GM12878 (cell line): Measurements from ENCODE around the gene RAP1B. TPM values are rescaled to one million over a fixed set of nuclear protein-coding genes. Genes with fewer than 3 reads are reported as not detected.

ENCODE experiments used
- BHLHE40 ChIP-seq, 2 experiments: fragments of 450-650 bp in 1 of 2; IDR thresholded peaks; 2 replicates each; pipeline ENCODE4 v1.6.1; 2011 to 2017; ENCODE audit warnings: low read depth in 2 of 2, borderline replicate concordance in 1 of 2, improper control_type of control experiment in 1 of 2, low read length in 1 of 2, mild to moderate bottlenecking in 1 of 2
- CBFB ChIP-seq: IDR thresholded peaks from 2 replicates; pipeline ENCODE4 v1.6.1; 2016; ENCODE audit warnings: antibody characterized with exemption, low read depth
- GABPA ChIP-seq: IDR thresholded peaks from 2 replicates; pipeline ENCODE4 v1.6.1; 2014; ENCODE audit warnings: antibody characterized with exemption, low read depth, mild to moderate bottlenecking, inconsistent platforms
- IKZF1 ChIP-seq: fragments of 450-650 bp; conservative IDR thresholded peaks from 2 replicates; pipeline ENCODE4 v1.6.1; 2017; ENCODE audit warnings: antibody characterized with exemption, mild to moderate bottlenecking
- IRF4 ChIP-seq: IDR thresholded peaks from 2 replicates; pipeline ENCODE4 v1.6.1; 2011; ENCODE audit warnings: low read depth, low read length
- KDM1A ChIP-seq: fragments of 200-600 bp; sonication (generic); IDR thresholded peaks from 2 replicates; pipeline ENCODE4 v1.6.1; 2016; ENCODE audit warnings: borderline replicate concordance
- LARP7 ChIP-seq: fragments of 450-650 bp; IDR thresholded peaks from 2 replicates; pipeline ENCODE4 v1.6.1; 2017; ENCODE audit warnings: mild to moderate bottlenecking
- MTA2 ChIP-seq: fragments of 450-650 bp; IDR thresholded peaks from 2 replicates; pipeline ENCODE4 v1.6.1; 2016; ENCODE audit warnings: low read depth, mild to moderate bottlenecking, moderate library complexity
- NFYA ChIP-seq: IDR thresholded peaks from 2 replicates; pipeline ENCODE4 v1.6.1; 2011; ENCODE audit warnings: low read depth, mild to moderate bottlenecking, low read length, improper control_type of control experiment, borderline replicate concordance
- RAD51 ChIP-seq: fragments of 450-650 bp; IDR thresholded peaks from 2 replicates; pipeline ENCODE4 v1.6.1; 2016; ENCODE audit warnings: moderate library complexity, mild to moderate bottlenecking, inconsistent platforms
- RCOR1 ChIP-seq: conservative IDR thresholded peaks from 2 replicates; pipeline ENCODE4 v1.6.1; 2012; ENCODE audit warnings: low read depth, low read length, improper control_type of control experiment
- SREBF2 ChIP-seq: IDR thresholded peaks from 2 replicates; pipeline ENCODE4 v1.6.1; 2012; ENCODE audit warnings: mild to moderate bottlenecking, low read length
- TCF3 ChIP-seq: IDR thresholded peaks from 2 replicates; pipeline ENCODE4 v1.6.1; 2012; ENCODE audit warnings: low read depth, mild to moderate bottlenecking, low read length, borderline replicate concordance; ENCODE audit not compliant: insufficient read depth
- YBX1 ChIP-seq: fragments of 450-650 bp; IDR thresholded peaks from 2 replicates; pipeline ENCODE4 v1.6.1; 2016; ENCODE audit warnings: antibody characterized with exemption
- polyA plus RNA-seq, 11 experiments: library from polyadenylated mRNA; depleted of rRNA in 4 of 11; unstranded in 6 of 11; stranded (reverse) in 5 of 11; fragments of >200 nt; fragmentation: Nextera tagmentation in 4 of 11; fragmentation: Illumina TruSeq in 1 of 11; extraction: Ambion mirVana in 4 of 11; extraction: Trizol in 1 of 11; gene quantifications; 1 replicate in 1 of 11; 2 replicates in 10 of 11; pipeline versions ENCODE4 v1.2.1 to v1.2.3, GENCODE V29; 2011 to 2016; ENCODE audit warnings: inconsistent platforms in 2 of 11, missing spikeins in 2 of 11, low read depth in 1 of 11
- total RNA-seq, 4 experiments: library from RNA; depleted of rRNA in 3 of 4; stranded (reverse); fragments of >200 nt in 3 of 4; fragmentation: Illumina TruSeq in 1 of 4; extraction: Trizol in 1 of 4; gene quantifications; 2 replicates each; pipeline versions ENCODE4 v1.2.1 to v1.2.3, GENCODE V29; 2013 to 2021
- TF ChIP-seq, protein P1 (sequence below): fragments of 450-650 bp; IDR thresholded peaks from 2 replicates; pipeline ENCODE4 v1.6.1; 2017; ENCODE audit warnings: mild to moderate bottlenecking, moderate library complexity
- TF ChIP-seq, protein P2 (sequence below): fragments of 450-650 bp; IDR thresholded peaks from 2 replicates; pipeline ENCODE4 v1.6.1; 2014; ENCODE audit warnings: mild to moderate bottlenecking
- TF ChIP-seq, protein P3 (sequence below): IDR thresholded peaks from 2 replicates; pipeline ENCODE4 v1.6.1; 2011; ENCODE audit warnings: low read depth, mild to moderate bottlenecking, low read length, moderate library complexity, borderline replicate concordance; ENCODE audit errors: extremely low read depth
- TF ChIP-seq, protein P4 (sequence below): fragments of 450-650 bp; IDR thresholded peaks from 2 replicates; pipeline ENCODE4 v1.6.1; 2018; ENCODE audit warnings: borderline replicate concordance, mild to moderate bottlenecking; ENCODE audit not compliant: partially characterized antibody
- TF ChIP-seq, protein P5 (sequence below): fragments of 450-650 bp; IDR thresholded peaks from 2 replicates; pipeline ENCODE4 v1.6.1; 2018; ENCODE audit warnings: mild to moderate bottlenecking, low read depth, moderate library complexity; ENCODE audit not compliant: partially characterized antibody

Gene RAP1B
- total and polyA plus RNA-seq, 10 of the 15 experiments (the other 5 are each of a cell fraction or from before 2014, with no cell fraction given): 88.9 to 219 (median 127) TPM

DNA sequence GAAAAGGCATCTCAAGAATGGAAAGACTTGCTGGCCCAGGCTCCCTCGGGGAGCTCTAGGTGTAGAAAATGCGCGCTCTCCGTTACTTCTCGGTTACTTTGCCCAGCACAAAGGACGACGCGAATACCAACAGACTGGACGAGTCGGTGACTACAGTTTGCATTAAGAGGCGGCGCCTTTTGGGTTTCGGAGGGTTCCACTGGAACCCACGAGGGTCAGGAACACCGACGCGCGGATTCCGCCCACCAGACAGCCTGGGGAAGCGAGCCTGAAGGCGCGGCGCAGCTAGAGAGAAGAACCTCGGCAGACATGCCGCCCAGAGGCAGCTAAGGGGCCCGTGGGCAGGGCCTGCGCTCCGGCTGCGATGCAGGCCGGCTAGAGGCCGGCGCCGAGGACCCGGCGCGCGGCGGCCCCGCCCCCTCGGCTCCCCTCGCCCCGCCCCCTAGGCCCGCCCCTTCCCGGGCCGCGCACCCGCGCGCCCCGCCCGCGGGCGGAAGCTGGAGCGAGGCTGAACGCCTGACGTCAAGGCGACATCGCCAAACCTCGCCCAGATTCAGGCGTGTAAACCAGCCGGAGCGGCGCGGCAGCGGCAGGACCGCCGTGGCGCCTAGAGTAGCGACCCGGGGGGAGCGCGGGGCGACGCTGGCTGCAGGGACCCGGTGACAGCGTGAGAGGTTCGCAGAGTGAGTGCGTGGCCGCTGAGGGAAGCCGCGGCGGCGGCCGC, at the start of gene RAP1B (continued):
- TF ChIP-seq, protein P1, sequence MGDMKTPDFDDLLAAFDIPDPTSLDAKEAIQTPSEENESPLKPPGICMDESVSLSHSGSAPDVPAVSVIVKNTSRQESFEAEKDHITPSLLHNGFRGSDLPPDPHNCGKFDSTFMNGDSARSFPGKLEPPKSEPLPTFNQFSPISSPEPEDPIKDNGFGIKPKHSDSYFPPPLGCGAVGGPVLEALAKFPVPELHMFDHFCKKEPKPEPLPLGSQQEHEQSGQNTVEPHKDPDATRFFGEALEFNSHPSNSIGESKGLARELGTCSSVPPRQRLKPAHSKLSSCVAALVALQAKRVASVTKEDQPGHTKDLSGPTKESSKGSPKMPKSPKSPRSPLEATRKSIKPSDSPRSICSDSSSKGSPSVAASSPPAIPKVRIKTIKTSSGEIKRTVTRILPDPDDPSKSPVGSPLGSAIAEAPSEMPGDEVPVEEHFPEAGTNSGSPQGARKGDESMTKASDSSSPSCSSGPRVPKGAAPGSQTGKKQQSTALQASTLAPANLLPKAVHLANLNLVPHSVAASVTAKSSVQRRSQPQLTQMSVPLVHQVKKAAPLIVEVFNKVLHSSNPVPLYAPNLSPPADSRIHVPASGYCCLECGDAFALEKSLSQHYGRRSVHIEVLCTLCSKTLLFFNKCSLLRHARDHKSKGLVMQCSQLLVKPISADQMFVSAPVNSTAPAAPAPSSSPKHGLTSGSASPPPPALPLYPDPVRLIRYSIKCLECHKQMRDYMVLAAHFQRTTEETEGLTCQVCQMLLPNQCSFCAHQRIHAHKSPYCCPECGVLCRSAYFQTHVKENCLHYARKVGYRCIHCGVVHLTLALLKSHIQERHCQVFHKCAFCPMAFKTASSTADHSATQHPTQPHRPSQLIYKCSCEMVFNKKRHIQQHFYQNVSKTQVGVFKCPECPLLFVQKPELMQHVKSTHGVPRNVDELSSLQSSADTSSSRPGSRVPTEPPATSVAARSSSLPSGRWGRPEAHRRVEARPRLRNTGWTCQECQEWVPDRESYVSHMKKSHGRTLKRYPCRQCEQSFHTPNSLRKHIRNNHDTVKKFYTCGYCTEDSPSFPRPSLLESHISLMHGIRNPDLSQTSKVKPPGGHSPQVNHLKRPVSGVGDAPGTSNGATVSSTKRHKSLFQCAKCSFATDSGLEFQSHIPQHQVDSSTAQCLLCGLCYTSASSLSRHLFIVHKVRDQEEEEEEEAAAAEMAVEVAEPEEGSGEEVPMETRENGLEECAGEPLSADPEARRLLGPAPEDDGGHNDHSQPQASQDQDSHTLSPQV: no peak
- TF ChIP-seq YBX1 (no peak), IKZF1 (peak; percentile 56; the same call in 1 of the 2 replicates), LARP7 (peak; percentile 56; the same call in 1 of the 2 replicates), TCF3 (no peak), RAD51 (no peak), BHLHE40 (IDR thresholded peaks at IDR 0.05; ENCODE audit: borderline replicate concordance in 1 of 2, low read depth in 2 of 2, low read length in 1 of 2) (peak in 1 of 2 experiments; percentile 52; a peak in 1 of 4 replicates), MTA2 (no peak), GABPA (no peak), NFYA (no peak), CBFB (peak; percentile 70; the same call in 1 of the 2 replicates), KDM1A (no peak), SREBF2 (no peak), RCOR1 (no peak), IRF4 (no peak)
- TF ChIP-seq, protein P2, sequence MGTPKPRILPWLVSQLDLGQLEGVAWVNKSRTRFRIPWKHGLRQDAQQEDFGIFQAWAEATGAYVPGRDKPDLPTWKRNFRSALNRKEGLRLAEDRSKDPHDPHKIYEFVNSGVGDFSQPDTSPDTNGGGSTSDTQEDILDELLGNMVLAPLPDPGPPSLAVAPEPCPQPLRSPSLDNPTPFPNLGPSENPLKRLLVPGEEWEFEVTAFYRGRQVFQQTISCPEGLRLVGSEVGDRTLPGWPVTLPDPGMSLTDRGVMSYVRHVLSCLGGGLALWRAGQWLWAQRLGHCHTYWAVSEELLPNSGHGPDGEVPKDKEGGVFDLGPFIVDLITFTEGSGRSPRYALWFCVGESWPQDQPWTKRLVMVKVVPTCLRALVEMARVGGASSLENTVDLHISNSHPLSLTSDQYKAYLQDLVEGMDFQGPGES: no peak
- TF ChIP-seq, protein P3, sequence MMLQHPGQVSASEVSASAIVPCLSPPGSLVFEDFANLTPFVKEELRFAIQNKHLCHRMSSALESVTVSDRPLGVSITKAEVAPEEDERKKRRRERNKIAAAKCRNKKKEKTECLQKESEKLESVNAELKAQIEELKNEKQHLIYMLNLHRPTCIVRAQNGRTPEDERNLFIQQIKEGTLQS: no peak
- TF ChIP-seq, protein P4, sequence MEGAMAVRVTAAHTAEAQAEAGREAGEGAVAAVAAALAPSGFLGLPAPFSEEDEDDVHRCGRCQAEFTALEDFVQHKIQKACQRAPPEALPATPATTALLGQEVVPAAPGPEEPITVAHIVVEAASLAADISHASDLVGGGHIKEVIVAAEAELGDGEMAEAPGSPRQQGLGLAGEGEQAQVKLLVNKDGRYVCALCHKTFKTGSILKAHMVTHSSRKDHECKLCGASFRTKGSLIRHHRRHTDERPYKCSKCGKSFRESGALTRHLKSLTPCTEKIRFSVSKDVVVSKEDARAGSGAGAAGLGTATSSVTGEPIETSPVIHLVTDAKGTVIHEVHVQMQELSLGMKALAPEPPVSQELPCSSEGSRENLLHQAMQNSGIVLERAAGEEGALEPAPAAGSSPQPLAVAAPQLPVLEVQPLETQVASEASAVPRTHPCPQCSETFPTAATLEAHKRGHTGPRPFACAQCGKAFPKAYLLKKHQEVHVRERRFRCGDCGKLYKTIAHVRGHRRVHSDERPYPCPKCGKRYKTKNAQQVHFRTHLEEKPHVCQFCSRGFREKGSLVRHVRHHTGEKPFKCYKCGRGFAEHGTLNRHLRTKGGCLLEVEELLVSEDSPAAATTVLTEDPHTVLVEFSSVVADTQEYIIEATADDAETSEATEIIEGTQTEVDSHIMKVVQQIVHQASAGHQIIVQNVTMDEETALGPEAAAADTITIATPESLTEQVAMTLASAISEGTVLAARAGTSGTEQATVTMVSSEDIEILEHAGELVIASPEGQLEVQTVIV: no peak
- TF ChIP-seq, protein P5, sequence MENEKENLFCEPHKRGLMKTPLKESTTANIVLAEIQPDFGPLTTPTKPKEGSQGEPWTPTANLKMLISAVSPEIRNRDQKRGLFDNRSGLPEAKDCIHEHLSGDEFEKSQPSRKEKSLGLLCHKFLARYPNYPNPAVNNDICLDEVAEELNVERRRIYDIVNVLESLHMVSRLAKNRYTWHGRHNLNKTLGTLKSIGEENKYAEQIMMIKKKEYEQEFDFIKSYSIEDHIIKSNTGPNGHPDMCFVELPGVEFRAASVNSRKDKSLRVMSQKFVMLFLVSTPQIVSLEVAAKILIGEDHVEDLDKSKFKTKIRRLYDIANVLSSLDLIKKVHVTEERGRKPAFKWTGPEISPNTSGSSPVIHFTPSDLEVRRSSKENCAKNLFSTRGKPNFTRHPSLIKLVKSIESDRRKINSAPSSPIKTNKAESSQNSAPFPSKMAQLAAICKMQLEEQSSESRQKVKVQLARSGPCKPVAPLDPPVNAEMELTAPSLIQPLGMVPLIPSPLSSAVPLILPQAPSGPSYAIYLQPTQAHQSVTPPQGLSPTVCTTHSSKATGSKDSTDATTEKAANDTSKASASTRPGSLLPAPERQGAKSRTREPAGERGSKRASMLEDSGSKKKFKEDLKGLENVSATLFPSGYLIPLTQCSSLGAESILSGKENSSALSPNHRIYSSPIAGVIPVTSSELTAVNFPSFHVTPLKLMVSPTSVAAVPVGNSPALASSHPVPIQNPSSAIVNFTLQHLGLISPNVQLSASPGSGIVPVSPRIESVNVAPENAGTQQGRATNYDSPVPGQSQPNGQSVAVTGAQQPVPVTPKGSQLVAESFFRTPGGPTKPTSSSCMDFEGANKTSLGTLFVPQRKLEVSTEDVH: no peak
